NT2/D1 (cell line): ENCODE results near the gene STX16.

Experiments
- SUZ12 ChIP-seq: IDR thresholded peaks from 2 replicates; pipeline ENCODE4 v1.6.1; 2011; ENCODE audit not compliant: insufficient read length, insufficient read depth; ENCODE audit errors: extremely low read depth
- ZNF274 ChIP-seq: IDR thresholded peaks from 2 replicates; pipeline ENCODE4 v1.6.1; 2011; ENCODE audit warnings: mild to moderate bottlenecking, low read depth, low read length

DNA sequence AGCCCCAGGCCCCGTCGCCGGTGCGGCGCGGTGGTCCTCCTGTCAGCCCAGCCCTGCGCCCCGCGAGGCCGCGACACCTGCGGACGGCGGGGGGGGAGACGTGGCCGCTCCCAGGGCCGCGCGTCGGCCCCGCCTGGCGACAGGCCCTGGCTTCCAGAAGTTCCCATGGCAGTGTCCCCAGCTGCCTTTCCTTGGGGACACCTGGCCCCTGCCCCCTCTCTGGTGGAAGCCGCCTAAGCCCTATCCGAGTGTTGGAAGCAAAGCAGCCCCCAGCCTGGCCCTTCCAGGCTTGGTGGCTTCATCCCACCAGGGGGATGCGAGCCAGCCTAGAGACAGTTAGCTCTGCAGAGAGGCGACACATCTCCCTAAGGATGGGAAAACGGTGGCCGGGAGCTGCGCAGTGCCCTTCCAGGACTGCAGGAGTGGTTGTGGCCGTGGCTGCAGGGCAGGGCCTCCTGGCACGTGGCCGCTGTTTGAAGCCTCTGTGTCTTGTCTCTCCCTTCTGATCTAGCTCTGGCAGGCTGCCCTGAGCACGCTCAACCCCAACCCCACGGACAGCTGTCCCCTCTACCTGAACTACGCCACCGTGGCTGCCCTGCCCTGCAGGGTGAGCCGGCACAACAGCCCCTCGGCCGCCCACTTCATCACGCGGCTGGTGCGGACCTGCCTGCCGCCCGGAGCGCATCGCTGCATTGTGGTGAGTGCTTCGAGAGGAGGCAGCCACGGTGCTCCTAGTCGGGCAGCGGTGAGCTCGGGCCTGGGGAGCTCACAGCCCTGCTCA is 42.3 kb downstream of the STX16 start:
- TF ChIP-seq ZNF274: no peak
- TF ChIP-seq SUZ12: no peak
